SW 1271 (cell line): ENCODE data around the gene RHBDF2.
A peak's percentile ranks its signal among the peaks of the same experiment; 100 is the strongest.

Source experiments
- DNase-seq, 2 experiments: peaks; one replicate each; lab custom pipeline; 2025; lab: John Stamatoyannopoulos, UW

The RHBDF2 gene

GRCh38 chr17:76461765-76462555, 39.3 kb downstream of the RHBDF2 start:
- DNase-seq: no peak

GRCh38 chr17:76459674-76460073, 41.5 kb downstream of the RHBDF2 start:
- DNase-seq: no peak

- DNase-seq: peak in 1 of 2 experiments; percentile 31
These were observed 42.4 kb downstream of the RHBDF2 start for GRCh38 chr17:76458580-76459490.

- no peak for DNase-seq
These were observed 47.8 kb downstream of the RHBDF2 start for GRCh38 chr17:76453431-76453743.

GRCh38 chr17:76452660-76453430, 48.4 kb downstream of the RHBDF2 start, which contains the start of gene UBE2O:
UBE2O (minus strand) TSS chr17:76453152; CDS start chr17:76453141, 11 bp downstream.
- peak; percentile 57 to 85 for DNase-seq

GRCh38 chr17:76452127-76452659, 49.0 kb downstream of the RHBDF2 start:
- no peak for DNase-seq

- no peak for DNase-seq
These were observed 49.7 kb downstream of the RHBDF2 start for GRCh38 chr17:76451506-76451905.

GRCh38 chr17:76449126-76449525, 52.1 kb downstream of the RHBDF2 start:
- DNase-seq: no peak

GRCh38 chr17:76447931-76448652, 53.1 kb downstream of the RHBDF2 start:
- DNase-seq: no peak

- peak; percentile 65 to 88 for DNase-seq
These were observed 54.6 kb downstream of the RHBDF2 start for GRCh38 chr17:76446449-76447231.

GRCh38 chr17:76445697-76446448, 55.4 kb downstream of the RHBDF2 start:
- DNase-seq: no peak

GRCh38 chr17:76444518-76445311, 56.5 kb downstream of the RHBDF2 start:
- no peak for DNase-seq

- DNase-seq: no peak
These were observed 58.6 kb downstream of the RHBDF2 start for GRCh38 chr17:76442341-76443338.

GRCh38 chr17:76441686-76442340, 59.4 kb downstream of the RHBDF2 start:
- DNase-seq: no peak

GRCh38 chr17:76440751-76441362, 60.4 kb downstream of the RHBDF2 start:
- no peak for DNase-seq

GRCh38 chr17:76439314-76439928, 61.8 kb downstream of the RHBDF2 start:
- DNase-seq: no peak
